Tibial nerve (tissue), 4 donors: ENCODE measurements around the gene CDX2.

Experiments used
- EP300 ChIP-seq, 2 donors: sonication (generic); formaldehyde crosslinking; IDR thresholded peaks; one replicate each; pipeline ENCODE4 v1.6.1; 2017; ENCODE audit warnings: antibody characterized with exemption in 2 of 2, mild to moderate bottlenecking in 1 of 2
- POLR2A ChIP-seq, 2 donors: fragments of 450-650 bp; IDR thresholded peaks; one replicate each; pipeline ENCODE4 v1.6.1; 2017; ENCODE audit warnings: antibody characterized with exemption in 2 of 2, mild to moderate bottlenecking in 2 of 2, moderate library complexity in 2 of 2
- TF ChIP-seq, protein P1 (sequence below), 5 experiments: fragments of 200-600 bp in 3 of 5; fragments of 450-650 bp in 2 of 5; sonication (generic) in 3 of 5; IDR thresholded peaks; one replicate each; pipeline ENCODE4 v1.5.1; 2016 to 2019; ENCODE audit warnings: antibody characterized with exemption in 5 of 5, mild to moderate bottlenecking in 3 of 5, moderate library complexity in 2 of 5

DNA sequence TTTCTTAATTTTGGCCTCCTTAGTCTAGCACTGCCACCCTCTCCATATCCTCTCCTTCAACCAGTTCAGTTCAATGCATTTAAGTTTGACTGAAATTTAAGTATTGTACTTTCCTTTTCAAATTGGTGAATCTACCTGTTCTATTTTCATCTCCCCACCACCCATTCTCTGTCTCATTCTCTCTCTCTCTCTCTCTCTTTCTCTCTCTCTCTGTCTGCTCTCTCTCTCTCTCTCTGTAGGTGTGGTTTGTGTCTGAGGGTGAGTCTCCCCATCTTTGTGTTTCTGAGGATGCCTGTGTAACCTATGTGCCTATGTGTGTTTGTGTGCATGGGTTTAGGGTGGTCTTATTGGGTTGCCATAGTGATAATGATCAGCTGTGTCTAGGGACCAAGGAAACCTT, 39.2 kb downstream of the CDX2 start:
- TF ChIP-seq POLR2A (IDR thresholded peaks at IDR 0.05), result no peak
- TF ChIP-seq, protein P1, sequence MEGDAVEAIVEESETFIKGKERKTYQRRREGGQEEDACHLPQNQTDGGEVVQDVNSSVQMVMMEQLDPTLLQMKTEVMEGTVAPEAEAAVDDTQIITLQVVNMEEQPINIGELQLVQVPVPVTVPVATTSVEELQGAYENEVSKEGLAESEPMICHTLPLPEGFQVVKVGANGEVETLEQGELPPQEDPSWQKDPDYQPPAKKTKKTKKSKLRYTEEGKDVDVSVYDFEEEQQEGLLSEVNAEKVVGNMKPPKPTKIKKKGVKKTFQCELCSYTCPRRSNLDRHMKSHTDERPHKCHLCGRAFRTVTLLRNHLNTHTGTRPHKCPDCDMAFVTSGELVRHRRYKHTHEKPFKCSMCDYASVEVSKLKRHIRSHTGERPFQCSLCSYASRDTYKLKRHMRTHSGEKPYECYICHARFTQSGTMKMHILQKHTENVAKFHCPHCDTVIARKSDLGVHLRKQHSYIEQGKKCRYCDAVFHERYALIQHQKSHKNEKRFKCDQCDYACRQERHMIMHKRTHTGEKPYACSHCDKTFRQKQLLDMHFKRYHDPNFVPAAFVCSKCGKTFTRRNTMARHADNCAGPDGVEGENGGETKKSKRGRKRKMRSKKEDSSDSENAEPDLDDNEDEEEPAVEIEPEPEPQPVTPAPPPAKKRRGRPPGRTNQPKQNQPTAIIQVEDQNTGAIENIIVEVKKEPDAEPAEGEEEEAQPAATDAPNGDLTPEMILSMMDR (IDR thresholded peaks at IDR 0.05), result no peak
- no peak for TF ChIP-seq EP300 (IDR thresholded peaks at IDR 0.05)
